K562 (cell line): Measurements from ENCODE around the gene GPN3. TPM values are rescaled to one million over a fixed set of nuclear protein-coding genes. Genes with fewer than 3 reads are reported as not detected.

ENCODE experiments used
- ARID2 ChIP-seq: fragments of 450-650 bp; IDR thresholded peaks from 2 replicates; pipeline ENCODE4 v1.6.1; 2017; ENCODE audit warnings: antibody characterized with exemption, mild to moderate bottlenecking
- ARNT ChIP-seq, 2 experiments: fragments of 450-650 bp; IDR thresholded peaks; 2 replicates each; pipeline ENCODE4 v1.6.1; 2016; ENCODE audit warnings: mild to moderate bottlenecking in 1 of 2
- CEBPB ChIP-seq: fragments of 450-650 bp; IDR thresholded peaks from 2 replicates; pipeline ENCODE4 v1.6.1; 2016; ENCODE audit warnings: missing genetic modification characterization, missing compliant biosample characterization
- EHMT2 ChIP-seq: fragments of 450-650 bp; IDR thresholded peaks from 2 replicates; pipeline ENCODE4 v1.6.1; 2018; ENCODE audit warnings: antibody characterized with exemption
- ILF3 ChIP-seq: fragments of 450-650 bp; IDR thresholded peaks from 2 replicates; pipeline ENCODE4 v1.6.1; 2018; ENCODE audit warnings: antibody characterized with exemption, mild to moderate bottlenecking, moderate library complexity, borderline replicate concordance
- KDM4B ChIP-seq, 2 experiments: fragments of 450-650 bp in 1 of 2; sonication (generic) in 1 of 2; IDR thresholded peaks; 2 replicates each; pipeline ENCODE4 v1.6.1; 2016 to 2017; ENCODE audit warnings: borderline replicate concordance in 2 of 2, antibody characterized with exemption in 1 of 2, low read depth in 1 of 2, mild to moderate bottlenecking in 1 of 2
- NR2C1 ChIP-seq, 2 experiments: fragments of 450-650 bp; IDR thresholded peaks; 2 replicates each; pipeline ENCODE4 v1.6.1; 2017; ENCODE audit warnings: mild to moderate bottlenecking in 2 of 2, antibody characterized with exemption in 1 of 2, inconsistent platforms in 1 of 2, missing compliant biosample characterization in 1 of 2, missing genetic modification characterization in 1 of 2
- POLR2AphosphoS2 ChIP-seq: IDR thresholded peaks from 2 replicates; pipeline ENCODE4 v1.6.1; 2012; ENCODE audit warnings: low read length, improper control_type of control experiment
- SAFB2 ChIP-seq: fragments of 200-400 bp; formaldehyde crosslinking; IDR thresholded peaks from 2 replicates; pipeline ENCODE4 v1.6.1; 2018; ENCODE audit warnings: borderline replicate concordance, low read length, low read depth, moderate library complexity; ENCODE audit not compliant: severe bottlenecking
- XRCC3 ChIP-seq: fragments of 450-650 bp; IDR thresholded peaks from 2 replicates; pipeline ENCODE4 v1.6.1; 2017; ENCODE audit warnings: mild to moderate bottlenecking, moderate library complexity
- ZBED1 ChIP-seq: IDR thresholded peaks from 2 replicates; pipeline ENCODE4 v1.6.1; 2014
- ZKSCAN3 ChIP-seq: fragments of 250-450 bp; sonication (Bioruptor Pico); IDR thresholded peaks from 2 replicates; pipeline ENCODE4 v1.4.0; 2020
- ZNF12 ChIP-seq: sonication (generic); formaldehyde crosslinking; IDR thresholded peaks from 2 replicates; pipeline ENCODE4 v1.4.0; 2020; ENCODE audit warnings: mild to moderate bottlenecking, missing genetic modification reagents
- polyA plus RNA-seq, 8 experiments: library from polyadenylated mRNA; depleted of rRNA in 4 of 8; stranded (reverse) in 5 of 8; unstranded in 3 of 8; fragments of >200 nt; fragmentation: Nextera tagmentation in 2 of 8; fragmentation: Illumina TruSeq in 1 of 8; extraction: Ambion mirVana in 2 of 8; extraction: Trizol in 1 of 8; gene quantifications; 2 replicates each; pipeline versions ENCODE4 v1.2.1 to v1.2.3, GENCODE V29; 2011 to 2014; ENCODE audit warnings: inconsistent platforms in 1 of 8, missing spikeins in 1 of 8
- total RNA-seq, 7 experiments: library from RNA; depleted of rRNA in 6 of 7; stranded (reverse); fragments of >200 nt in 6 of 7; fragmentation: Illumina TruSeq in 2 of 7; extraction: Trizol in 2 of 7; gene quantifications; 2 replicates each; pipeline versions ENCODE4 v1.2.1 to v1.2.3, GENCODE V29; 2011 to 2021; ENCODE audit warnings: low replicate concordance in 1 of 7
- TF ChIP-seq, protein P1 (sequence below), 3 experiments: fragments of 200-800 bp in 1 of 3; fragments of 250-450 bp in 1 of 3; fragments of 450-650 bp in 1 of 3; sonication (Bioruptor Pico) in 1 of 3; sonication (Bioruptor generic) in 1 of 3; formaldehyde crosslinking in 1 of 3; IDR thresholded peaks; 2 replicates each; pipeline versions ENCODE4 v1.6.1 to v1.8.0; 2016 to 2022; ENCODE audit warnings: mild to moderate bottlenecking in 2 of 3, missing genetic modification characterization in 2 of 3, missing compliant biosample characterization in 1 of 3, moderate library complexity in 1 of 3
- TF ChIP-seq, protein P2 (sequence below): fragments of 450-650 bp; IDR thresholded peaks from 2 replicates; pipeline ENCODE4 v1.6.1; 2016; ENCODE audit warnings: borderline replicate concordance
- TF ChIP-seq, protein P3 (sequence below), 2 experiments: fragments of 450-650 bp; IDR thresholded peaks; 2 replicates each; pipeline ENCODE4 v1.6.1; 2016
- TF ChIP-seq, protein P4 (sequence below): fragments of 450-650 bp; IDR thresholded peaks from 2 replicates; pipeline ENCODE4 v1.6.1; 2016

GPN3 gene
- total and polyA plus RNA-seq, 9 of the 15 experiments (the other 6 are each of a cell fraction or from before 2014, with no cell fraction given): 35.8 to 123 (median 64.2) TPM

DNA sequence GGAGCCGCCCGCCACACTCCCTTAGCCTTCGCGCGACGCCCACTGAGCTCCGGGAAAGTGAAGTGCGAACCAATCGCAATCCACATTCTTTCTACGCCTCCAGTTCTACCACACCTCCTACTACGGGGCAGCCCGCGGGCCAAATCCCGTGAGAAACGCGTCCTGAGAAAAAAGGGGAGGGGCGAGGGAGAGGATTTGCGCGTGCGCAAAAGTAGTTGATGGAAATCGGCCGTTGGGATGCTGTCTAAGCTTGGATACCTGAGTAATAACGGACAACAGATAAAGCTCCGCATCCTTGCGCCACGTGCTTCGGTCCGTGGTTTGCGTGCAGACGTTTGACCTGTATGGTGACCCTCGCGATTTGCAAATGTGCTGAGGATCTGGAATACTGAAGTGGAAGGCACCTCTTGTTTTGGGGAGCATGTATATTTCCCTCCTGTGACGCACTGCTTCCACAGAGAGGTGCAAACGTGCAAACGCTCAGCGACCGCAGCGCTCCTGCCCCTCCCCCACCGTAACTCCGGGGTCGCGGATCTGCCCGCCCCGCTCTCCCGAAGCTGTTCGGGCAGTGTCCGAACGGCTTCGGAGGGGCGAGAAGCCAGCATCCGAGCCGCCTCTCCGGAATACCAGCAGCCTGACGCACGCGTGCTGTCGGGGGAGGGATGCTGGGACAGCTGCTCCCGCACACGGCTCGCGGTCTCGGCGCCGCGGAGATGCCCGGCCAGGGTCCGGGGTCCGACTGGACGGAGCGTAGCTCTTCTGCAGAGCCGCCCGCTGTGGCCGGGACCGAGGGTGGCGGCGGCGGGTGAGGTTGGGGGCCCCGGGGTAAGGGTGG is at the start of gene GPN3, which contains the start of gene FAM216A (continued):
- TF ChIP-seq XRCC3 (no peak), CEBPB (no peak), ZNF12 (CRISPR knock-in tag) (peak; percentile 49; the same call in 1 of the 2 replicates), ZBED1 (no peak; the same call in 1 of the 2 replicates), ARNT (IDR thresholded peaks at IDR 0.05) (peak in 1 of 2 experiments; percentile 57; a peak in 3 of 4 replicates), NR2C1 (IDR thresholded peaks at IDR 0.05) (0 out of 2 replicates have a peak, but pooled peaks have one; percentile 49), NR2C1 (tag; IDR thresholded peaks at IDR 0.05) (peak; percentile 77), ILF3 (no peak), KDM4B (IDR thresholded peaks at IDR 0.05; ENCODE audit: borderline replicate concordance in 2 of 2, low read depth in 1 of 2) (peak in 1 of 2 experiments; percentile 18; a peak in 1 of 4 replicates), EHMT2 (no peak), ZKSCAN3 (no peak), ARID2 (no peak), SAFB2 (no peak), POLR2AphosphoS2 (no peak)
- TF ChIP-seq, protein P1, sequence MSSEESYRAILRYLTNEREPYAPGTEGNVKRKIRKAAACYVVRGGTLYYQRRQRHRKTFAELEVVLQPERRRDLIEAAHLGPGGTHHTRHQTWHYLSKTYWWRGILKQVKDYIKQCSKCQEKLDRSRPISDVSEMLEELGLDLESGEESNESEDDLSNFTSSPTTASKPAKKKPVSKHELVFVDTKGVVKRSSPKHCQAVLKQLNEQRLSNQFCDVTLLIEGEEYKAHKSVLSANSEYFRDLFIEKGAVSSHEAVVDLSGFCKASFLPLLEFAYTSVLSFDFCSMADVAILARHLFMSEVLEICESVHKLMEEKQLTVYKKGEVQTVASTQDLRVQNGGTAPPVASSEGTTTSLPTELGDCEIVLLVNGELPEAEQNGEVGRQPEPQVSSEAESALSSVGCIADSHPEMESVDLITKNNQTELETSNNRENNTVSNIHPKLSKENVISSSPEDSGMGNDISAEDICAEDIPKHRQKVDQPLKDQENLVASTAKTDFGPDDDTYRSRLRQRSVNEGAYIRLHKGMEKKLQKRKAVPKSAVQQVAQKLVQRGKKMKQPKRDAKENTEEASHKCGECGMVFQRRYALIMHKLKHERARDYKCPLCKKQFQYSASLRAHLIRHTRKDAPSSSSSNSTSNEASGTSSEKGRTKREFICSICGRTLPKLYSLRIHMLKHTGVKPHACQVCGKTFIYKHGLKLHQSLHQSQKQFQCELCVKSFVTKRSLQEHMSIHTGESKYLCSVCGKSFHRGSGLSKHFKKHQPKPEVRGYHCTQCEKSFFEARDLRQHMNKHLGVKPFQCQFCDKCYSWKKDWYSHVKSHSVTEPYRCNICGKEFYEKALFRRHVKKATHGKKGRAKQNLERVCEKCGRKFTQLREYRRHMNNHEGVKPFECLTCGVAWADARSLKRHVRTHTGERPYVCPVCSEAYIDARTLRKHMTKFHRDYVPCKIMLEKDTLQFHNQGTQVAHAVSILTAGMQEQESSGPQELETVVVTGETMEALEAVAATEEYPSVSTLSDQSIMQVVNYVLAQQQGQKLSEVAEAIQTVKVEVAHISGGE (CRISPR knock-in tag; IDR thresholded peaks at IDR 0.05): peak in 1 of 3 experiments; percentile 17; a peak in 2 of 6 replicates
- TF ChIP-seq, protein P2, sequence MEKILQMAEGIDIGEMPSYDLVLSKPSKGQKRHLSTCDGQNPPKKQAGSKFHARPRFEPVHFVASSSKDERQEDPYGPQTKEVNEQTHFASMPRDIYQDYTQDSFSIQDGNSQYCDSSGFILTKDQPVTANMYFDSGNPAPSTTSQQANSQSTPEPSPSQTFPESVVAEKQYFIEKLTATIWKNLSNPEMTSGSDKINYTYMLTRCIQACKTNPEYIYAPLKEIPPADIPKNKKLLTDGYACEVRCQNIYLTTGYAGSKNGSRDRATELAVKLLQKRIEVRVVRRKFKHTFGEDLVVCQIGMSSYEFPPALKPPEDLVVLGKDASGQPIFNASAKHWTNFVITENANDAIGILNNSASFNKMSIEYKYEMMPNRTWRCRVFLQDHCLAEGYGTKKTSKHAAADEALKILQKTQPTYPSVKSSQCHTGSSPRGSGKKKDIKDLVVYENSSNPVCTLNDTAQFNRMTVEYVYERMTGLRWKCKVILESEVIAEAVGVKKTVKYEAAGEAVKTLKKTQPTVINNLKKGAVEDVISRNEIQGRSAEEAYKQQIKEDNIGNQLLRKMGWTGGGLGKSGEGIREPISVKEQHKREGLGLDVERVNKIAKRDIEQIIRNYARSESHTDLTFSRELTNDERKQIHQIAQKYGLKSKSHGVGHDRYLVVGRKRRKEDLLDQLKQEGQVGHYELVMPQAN: no peak; the same call in 1 of the 2 replicates
- TF ChIP-seq, protein P3, sequence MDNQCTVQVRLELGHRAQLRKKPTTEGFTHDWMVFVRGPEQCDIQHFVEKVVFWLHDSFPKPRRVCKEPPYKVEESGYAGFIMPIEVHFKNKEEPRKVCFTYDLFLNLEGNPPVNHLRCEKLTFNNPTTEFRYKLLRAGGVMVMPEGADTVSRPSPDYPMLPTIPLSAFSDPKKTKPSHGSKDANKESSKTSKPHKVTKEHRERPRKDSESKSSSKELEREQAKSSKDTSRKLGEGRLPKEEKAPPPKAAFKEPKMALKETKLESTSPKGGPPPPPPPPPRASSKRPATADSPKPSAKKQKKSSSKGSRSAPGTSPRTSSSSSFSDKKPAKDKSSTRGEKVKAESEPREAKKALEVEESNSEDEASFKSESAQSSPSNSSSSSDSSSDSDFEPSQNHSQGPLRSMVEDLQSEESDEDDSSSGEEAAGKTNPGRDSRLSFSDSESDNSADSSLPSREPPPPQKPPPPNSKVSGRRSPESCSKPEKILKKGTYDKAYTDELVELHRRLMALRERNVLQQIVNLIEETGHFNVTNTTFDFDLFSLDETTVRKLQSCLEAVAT (IDR thresholded peaks at IDR 0.05): no peak
- TF ChIP-seq, protein P4, sequence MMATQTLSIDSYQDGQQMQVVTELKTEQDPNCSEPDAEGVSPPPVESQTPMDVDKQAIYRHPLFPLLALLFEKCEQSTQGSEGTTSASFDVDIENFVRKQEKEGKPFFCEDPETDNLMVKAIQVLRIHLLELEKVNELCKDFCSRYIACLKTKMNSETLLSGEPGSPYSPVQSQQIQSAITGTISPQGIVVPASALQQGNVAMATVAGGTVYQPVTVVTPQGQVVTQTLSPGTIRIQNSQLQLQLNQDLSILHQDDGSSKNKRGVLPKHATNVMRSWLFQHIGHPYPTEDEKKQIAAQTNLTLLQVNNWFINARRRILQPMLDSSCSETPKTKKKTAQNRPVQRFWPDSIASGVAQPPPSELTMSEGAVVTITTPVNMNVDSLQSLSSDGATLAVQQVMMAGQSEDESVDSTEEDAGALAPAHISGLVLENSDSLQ: no peak
